ENCODE data around the gene JPH2.

The JPH2 gene

DNA sequence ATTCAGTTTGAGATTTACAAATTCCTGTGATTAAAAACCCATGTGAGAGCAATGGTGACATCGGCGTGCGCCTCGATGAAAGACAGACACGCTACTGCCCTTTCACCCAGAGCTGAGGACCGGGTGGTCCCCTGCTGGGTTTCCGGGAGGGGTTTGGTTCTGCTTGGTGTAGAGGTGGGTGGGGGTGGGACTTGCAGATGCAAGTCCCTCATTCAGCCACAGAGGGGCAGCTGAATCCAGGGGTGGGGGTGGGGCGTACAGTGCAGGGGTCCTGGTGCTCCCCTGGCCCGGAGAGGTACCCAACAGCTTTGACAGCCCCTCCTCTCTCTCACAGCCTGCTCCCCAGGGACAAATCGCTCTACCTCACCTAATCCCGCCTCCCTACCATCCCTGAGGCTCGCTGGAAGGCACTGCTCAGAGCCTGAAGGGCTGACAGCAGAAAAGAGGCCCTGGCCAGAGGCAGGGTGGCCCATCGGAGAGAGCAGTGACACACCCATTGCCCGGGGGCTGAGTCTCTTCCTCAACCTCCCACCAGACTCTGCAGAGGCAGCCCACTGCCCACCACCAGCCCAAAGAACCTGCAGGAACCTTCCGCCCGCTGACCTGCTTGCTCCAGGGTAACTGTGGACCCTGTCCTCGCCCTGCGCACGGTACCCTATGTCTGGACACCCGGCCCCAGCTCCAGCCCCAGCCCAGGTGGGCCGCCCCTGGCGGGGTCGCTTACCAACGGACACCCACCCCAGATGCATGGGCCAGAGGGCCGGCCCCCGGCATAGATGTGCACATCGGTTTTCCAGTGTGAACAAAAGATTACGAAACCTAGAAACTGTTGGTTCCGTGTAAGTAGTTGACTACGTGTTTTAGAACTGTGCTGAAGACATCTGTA, 118.4 kb downstream of the JPH2 start:
- in situ Hi-C loops (cut with MboI; ENCODE audit: low sequenced_read_pairs): loop anchor here (25.0 kb wide), 1 partner anchor 94 kb away; no protein-coding TSS in a partner anchor

DNA sequence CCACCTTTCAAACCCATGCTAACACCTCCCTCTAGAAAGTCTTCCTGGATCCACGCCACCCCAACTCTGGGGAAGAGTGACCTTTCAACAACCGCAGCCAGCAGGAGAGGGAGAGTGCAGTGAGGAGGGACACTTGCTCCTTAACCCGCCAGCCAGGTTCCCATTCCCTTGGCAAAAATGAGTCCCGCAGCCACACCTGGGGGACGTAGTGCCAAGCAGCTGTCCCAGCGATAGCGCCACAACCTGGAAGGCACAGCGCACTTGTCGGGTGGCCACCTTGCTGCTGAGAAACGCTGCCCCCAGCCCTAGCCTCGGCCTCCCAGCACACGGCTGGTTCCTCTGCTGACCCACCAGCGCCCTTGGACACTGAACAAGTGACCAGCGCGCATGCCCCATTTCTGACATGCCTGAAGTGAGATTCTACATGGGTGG, 119.3 kb downstream of the JPH2 start:
- in situ Hi-C loops (cut with MboI; ENCODE audit: low sequenced_read_pairs): loop anchor here (25.0 kb wide), 1 partner anchor 95 kb away; no protein-coding TSS in a partner anchor

DNA sequence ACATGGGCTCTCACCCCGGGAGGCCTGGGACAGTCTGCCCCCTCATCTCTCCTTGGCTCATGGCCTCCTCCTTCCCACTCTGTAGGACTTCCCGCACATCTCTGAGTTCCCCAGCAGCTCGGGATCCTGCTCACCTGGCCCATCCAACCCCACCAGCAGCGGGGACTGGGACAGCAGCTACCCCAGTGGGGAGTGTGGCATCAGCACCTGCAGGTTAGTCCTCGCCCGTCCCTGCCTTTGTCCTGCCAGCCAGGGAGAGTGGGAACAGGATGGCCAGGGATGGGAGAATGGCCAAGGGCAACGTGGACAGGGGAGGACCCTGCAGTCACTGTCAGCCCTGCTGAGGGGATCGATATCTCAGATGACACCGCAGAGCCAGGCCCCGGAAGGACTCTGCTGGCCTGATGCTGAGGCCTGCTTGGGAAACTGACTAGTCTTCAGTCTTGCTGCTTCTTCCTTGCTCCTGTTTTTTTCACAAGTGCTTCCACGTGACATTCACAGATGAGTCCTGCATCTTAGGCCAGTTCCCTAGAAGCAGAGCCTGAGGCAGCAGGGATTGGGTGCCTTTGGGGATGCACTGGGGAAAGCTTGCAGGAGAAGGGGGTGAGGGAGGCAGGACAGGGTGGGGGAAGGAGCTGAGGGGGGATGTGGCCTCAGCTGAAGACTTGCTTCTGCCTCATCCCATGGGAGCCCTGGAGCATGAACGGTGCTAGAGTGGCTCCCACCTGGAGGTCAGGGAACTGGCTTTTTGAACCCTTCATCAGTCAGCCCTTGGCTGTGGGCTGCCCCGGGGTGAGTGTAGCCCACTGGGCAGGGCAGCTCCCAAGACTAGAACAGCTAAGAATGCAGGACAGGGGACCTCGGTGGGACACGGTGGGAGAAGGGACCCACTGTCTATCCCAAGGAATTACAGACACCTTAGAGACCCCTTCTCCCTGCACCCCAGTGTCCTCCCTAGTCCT, 120.1 kb downstream of the JPH2 start:
- in situ Hi-C loops (cut with MboI; ENCODE audit: low sequenced_read_pairs): loop anchor here (25.0 kb wide), 1 partner anchor 95 kb away; no protein-coding TSS in a partner anchor

DNA sequence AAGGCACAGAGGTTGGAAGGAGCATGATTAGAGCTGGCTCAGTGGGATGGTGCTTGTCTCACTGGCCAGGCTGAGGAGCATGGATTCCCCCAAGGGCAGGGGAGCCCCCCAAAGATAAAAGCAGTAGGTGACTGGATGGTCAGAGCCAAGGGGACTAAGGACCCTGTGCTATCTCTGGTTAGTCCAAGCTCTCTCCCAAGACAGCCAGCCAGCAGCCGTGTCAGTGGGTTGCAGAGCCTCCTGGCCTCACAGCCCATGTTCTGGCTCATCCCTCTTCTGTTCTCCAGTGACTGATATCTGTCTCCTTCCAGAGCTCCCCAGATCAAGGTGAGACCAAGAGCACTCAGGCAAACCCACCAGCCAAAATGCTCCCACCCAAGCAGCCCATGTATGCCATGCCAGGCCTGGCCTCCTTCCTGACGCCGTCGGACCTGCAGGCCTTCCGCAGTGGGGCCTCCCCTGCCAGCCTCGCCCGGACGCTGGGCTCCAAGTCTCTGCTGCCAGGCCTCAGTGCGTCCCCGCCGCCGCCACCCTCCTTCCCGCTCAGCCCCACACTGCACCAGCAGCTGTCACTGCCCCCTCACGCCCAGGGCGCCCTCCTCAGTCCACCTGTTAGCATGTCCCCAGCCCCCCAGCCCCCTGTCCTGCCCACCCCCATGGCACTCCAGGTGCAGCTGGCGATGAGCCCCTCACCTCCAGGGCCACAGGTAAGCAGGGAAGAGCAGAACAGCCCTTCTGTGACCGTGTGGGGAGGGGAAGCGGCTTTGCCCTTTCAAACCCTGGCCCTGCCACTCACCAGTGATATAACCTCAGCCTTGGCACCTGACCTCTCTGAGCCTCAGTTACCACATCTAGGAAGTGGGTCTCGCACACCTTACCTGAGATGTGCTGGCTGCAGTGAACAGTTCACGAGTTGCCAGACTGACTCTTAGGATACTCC, 121.3 kb downstream of the JPH2 start:
- in situ Hi-C loops (cut with MboI; ENCODE audit: low sequenced_read_pairs): loop anchor here (25.0 kb wide), 1 partner anchor 97 kb away; no protein-coding TSS in a partner anchor

DNA sequence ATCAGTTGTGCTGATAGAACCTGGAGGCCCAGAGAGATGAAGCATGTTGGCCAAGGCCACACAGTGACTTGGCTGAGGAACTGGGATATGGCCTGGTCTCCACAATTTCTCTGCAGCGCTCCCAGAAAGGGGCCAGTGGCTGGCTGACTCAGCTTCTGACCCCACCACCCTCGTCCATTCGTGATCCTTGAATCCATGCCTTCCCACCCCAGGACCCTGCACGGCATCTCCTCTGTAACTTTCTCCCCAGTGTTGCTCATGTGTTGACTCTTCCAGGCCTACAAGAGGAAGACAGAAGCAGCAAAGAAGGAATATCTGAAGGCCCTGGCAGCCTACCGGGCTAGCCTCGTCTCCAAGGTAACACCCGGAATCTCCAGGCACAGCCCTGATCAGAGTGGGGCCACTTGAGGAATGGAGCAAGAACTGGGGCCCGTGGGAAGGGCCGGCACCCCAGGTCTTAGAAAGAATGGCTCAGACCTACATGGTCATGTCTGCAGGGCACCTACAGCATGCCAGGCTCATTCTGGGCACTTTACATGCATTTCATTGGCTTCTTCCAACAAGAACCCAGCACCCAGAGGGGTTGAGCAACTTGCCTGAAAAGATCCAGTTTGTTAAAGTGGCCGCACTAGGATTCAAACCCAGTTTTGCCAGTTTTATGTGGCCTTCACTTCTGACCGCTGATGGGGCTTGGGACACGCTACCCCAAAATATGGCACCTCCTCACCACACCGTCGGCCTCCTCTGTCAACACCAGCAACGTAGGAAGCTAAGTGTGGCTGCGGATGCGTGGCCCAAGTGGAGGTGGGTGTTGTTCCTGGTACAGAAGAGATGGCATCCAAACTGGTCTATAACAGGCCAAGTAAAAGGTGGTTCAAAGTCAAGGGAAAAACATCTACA, 122.2 kb downstream of the JPH2 start:
- in situ Hi-C loops (cut with MboI; ENCODE audit: low sequenced_read_pairs): loop anchor here (25.0 kb wide), 1 partner anchor 98 kb away; no protein-coding TSS in a partner anchor
